Heart right ventricle (tissue), 16 donors: Measurements from ENCODE around the gene TRDN. TPM values are rescaled to one million over a fixed set of nuclear protein-coding genes. Genes with fewer than 3 reads are reported as not detected.

Source experiments
- ATAC-seq, 8 donors: fragments of 200-7000 bp; cut with Tn5 transposase; one replicate each; pipeline ENCODE4 v1.9.1; 2020; ENCODE audit warnings: mild to moderate bottlenecking in 8 of 8, moderate library complexity in 8 of 8, moderate number of reproducible peaks in 1 of 8
- DNase-seq, 2 donors: peaks; one replicate each; pipeline ENCODE4 v3.0.0-alpha.2; 2020
- H3K27ac ChIP-seq, 10 donors: fragments of 200-600 bp; sonication (generic) in 2 of 10; one replicate each; pipeline versions ENCODE4 v1.5.0 to v1.8.0; 2020 to 2022; ENCODE audit warnings: mild to moderate bottlenecking in 3 of 10
- H3K27me3 ChIP-seq, 7 donors: fragments of 200-600 bp; one replicate each; pipeline ENCODE4 v1.8.0; 2021 to 2022; ENCODE audit warnings: mild to moderate bottlenecking in 2 of 7
- H3K36me3 ChIP-seq, 9 donors: fragments of 200-600 bp; sonication (generic) in 1 of 9; one replicate each; pipeline versions ENCODE4 v1.5.0 to v1.8.0; 2020 to 2022; ENCODE audit warnings: mild to moderate bottlenecking in 2 of 9
- H3K4me1 ChIP-seq, 9 donors: fragments of 200-600 bp; sonication (generic) in 1 of 9; one replicate each; pipeline versions ENCODE4 v1.5.0 to v1.8.0; 2020 to 2022; ENCODE audit warnings: mild to moderate bottlenecking in 4 of 9
- H3K4me3 ChIP-seq, 10 donors: fragments of 200-600 bp; sonication (generic) in 2 of 10; one replicate each; pipeline versions ENCODE4 v1.5.0 to v1.8.0; 2020 to 2022; ENCODE audit warnings: mild to moderate bottlenecking in 7 of 10, moderate library complexity in 2 of 10
- H3K9me3 ChIP-seq, 11 donors: fragments of 200-600 bp in 10 of 11; sonication (generic) in 2 of 11; one replicate each; pipeline versions ENCODE4 v1.5.0 to v1.8.0; 2013 to 2022; ENCODE audit warnings: mild to moderate bottlenecking in 2 of 11, control low read depth in 1 of 11, moderate library complexity in 1 of 11
- CTCF ChIP-seq, 9 donors: fragments of 200-600 bp; sonication (generic) in 2 of 9; IDR thresholded peaks; one replicate each; pipeline versions ENCODE4 v1.5.0 to v1.8.0; 2021 to 2022; ENCODE audit warnings: antibody characterized with exemption in 9 of 9, mild to moderate bottlenecking in 5 of 9, moderate library complexity in 1 of 9
- WGBS, 2 donors: extraction: QIAGEN DNeasy Blood & Tissue Kit; methylation state at CpG; one replicate each; pipeline ENCODE4 v1.1.7; 2013; ENCODE audit warnings: inconsistent platforms in 1 of 2; 5-methylcytosine and 5-hydroxymethylcytosine counted together
- intact Hi-C, 10 donors: fragments of 100-400 bp; cut with DNase I; formaldehyde crosslinking; loops; one replicate each; pipeline versions ENCODE4 v1.11.1 to v1.14.2; 2022
- polyA plus RNA-seq, 2 donors: library from polyadenylated mRNA; stranded (reverse); fragments of 200-250 nt; gene quantifications; one replicate each; pipeline ENCODE4 v1.2.3, GENCODE V29; 2013
- total RNA-seq, 10 donors: library from RNA; stranded (reverse); fragmentation: NEBNext Ultra II Directional in 3 of 10; extraction: Animal tissue kit (Norgen Biotek cat#: 25700) in 3 of 10; gene quantifications; one replicate each; pipeline versions ENCODE4 v1.2.1 to v1.2.4, GENCODE V29; 2021 to 2023
- donor health status: Arrhythmogenic right ventricular cardiomyopathy.
- donor health status: ischemic (EF 13 %, LVEDD 7.1; RV severe dilation, severe dysfunction).
- donor health status: healthy with polysubstance abuse.
- donor health status: DM: no; HTN: yes; CAD: no.
- donor health status: DM: no; HTN: no; CAD: no.
- donor health status: ischemic (EF 25% LVEDD 6.9; RV normal size, moderate dysfunction).
- donor health status: ischemic (EF 25% LVEDD 5.7; RV mildly dilated, moderate dysfunction).
- donor health status: healthy.
- donor health status: DM: yes; HTN: yes; CAD: no.
- donor health status: Ischemic cardiomyopathy.
- donor health status: ischemic (EF 35%, LVEDD 5.7; RV mildly dilated, moderate dysfunction).
- donor health status: nonischemic (EF 11% LVEDD 7.7; RV severe dilation, severe dysfunction).
- donor health status: DM: yes; HTN: yes; CAD: no.
- donor health status: PGD.
- donor health status: ischemic (EF 29% LVEDD 5.4; RV normal size, mild dysfunction).
- donor health status: nonischemic (EF 23%, LVEDD 6.1; RV moderate dilation, normal function).

The TRDN gene
- total and polyA plus RNA-seq, 12 donors, result 37.6 to 1,141 (median 437) TPM

DNA sequence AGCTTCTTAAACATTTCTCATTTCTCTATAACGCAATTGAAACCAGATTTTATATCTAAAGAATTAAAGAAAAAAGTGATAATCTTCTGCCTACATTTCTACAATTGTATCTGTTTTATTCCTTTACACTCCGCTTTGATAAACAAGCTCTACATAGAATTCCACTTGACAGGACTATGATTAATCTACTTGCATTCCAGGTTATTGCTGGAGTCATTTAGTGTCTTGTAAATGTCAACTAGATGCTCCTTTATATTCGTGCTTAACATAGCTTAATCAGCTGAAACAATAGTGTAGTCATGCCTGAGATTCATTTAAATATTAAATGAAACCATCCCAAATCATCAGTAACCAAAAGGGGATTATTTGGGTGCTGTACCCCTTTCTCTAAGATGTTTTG is 284.0 kb downstream of the TRDN start:
- ATAC-seq (no peak), DNase-seq (no peak)
- Histone ChIP-seq H3K36me3 (no peaks in the 10 kb centered on the region), H3K9me3 (no peaks in the 10 kb centered on the region), H3K27ac (no peak overlapping the region), H3K27me3 (no peaks in the 10 kb centered on the region), H3K4me3 (no peak overlapping the region), H3K4me1 (no peaks in the 10 kb centered on the region)
- 56 to 57% methylated on average over 3 of the region's 3 CpGs for WGBS, 2 donors
- intact Hi-C loops, result no loop called here
- no peak for TF ChIP-seq CTCF (IDR thresholded peaks at IDR 0.05)

DNA sequence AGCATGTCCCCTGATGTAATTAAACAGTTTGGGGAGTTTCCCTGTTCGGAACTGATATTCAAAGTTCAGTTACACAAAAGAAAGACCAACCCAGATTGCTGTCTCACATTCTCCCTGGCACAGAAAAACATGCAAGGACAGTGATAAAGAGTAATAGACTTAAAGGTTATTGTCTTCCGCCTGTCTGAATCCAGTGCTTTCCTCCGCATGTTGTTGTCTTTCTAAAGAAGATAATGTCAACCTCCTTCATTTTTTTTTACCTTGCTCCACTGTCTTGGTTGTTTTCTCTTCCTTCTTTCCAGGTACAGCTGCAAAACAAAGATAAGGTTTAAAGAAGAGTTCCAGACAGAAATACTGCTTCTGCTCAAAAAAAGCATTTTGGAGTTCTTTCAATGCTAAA is 284.5 kb downstream of the TRDN start:
- intact Hi-C loops, result no loop called here
- Histone ChIP-seq H3K4me1 (no peaks in the 10 kb centered on the region), H3K27ac (no peak overlapping the region), H3K27me3 (no peaks in the 10 kb centered on the region), H3K4me3 (no peak overlapping the region), H3K36me3 (no peaks in the 10 kb centered on the region), H3K9me3 (no peaks in the 10 kb centered on the region)
- no peak for ATAC-seq
- TF ChIP-seq CTCF (IDR thresholded peaks at IDR 0.05), result no peak
- WGBS, 2 donors, result 63 to 72% methylated on average over 3 of the region's 3 CpGs
- no peak for DNase-seq

DNA sequence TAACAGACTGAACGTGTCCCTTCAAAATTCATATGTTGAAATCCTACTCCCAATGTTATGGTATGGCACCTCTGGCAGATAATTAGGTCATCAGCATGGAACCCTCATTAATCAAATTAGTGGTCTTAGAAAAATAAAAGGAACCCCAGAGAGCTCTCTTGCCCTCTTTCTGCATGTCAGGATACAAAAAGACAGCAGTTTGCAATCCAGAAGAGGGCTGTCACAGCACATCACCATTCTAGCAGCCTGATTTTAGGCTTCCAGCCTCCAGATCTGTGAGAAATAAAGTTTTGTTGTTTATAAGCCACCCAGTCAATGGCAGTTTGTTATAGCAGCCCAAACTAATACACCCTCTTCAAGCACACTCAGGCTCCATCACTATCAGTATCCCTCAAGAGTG is 292.9 kb downstream of the TRDN start:
- 68 to 83% methylated on average over 1 of the region's 1 CpG for WGBS, 2 donors

GRCh38 chr6:123338394-123338793 is 298.4 kb downstream of the TRDN start:
- no peak for DNase-seq
- Histone ChIP-seq H3K4me1 (no peaks in the 10 kb centered on the region), H3K27ac (no peak overlapping the region), H3K4me3 (no peak overlapping the region), H3K36me3 (no peaks in the 10 kb centered on the region), H3K9me3 (no peaks in the 10 kb centered on the region), H3K27me3 (no peaks in the 10 kb centered on the region)
- intact Hi-C loops, result no loop called here
- no peak for ATAC-seq
- TF ChIP-seq CTCF (IDR thresholded peaks at IDR 0.05), result no peak

More for the DNA sequence above, 292.9 kb downstream of the TRDN start:
- no peak for TF ChIP-seq CTCF (IDR thresholded peaks at IDR 0.05)
- DNase-seq, result no peak
- intact Hi-C loops, result no loop called here
- H3K9me3 ChIP-seq, result no peaks in the 10 kb centered on the region
- H3K27ac ChIP-seq, result no peak overlapping the region
- no peaks in the 10 kb centered on the region for H3K27me3 ChIP-seq
- no peak for ATAC-seq
- H3K4me1 ChIP-seq, result no peaks in the 10 kb centered on the region
- no peaks in the 10 kb centered on the region for H3K36me3 ChIP-seq
- no peak overlapping the region for H3K4me3 ChIP-seq
